GM15510 (cell line): ENCODE data around the gene KMT2C.

Source experiments
- POLR2A ChIP-seq: IDR thresholded peaks from 3 replicates; pipeline ENCODE4 v1.6.1; 2011; ENCODE audit warnings: borderline replicate concordance; ENCODE audit not compliant: insufficient read length; ENCODE audit errors: extremely low read depth

The KMT2C gene

DNA sequence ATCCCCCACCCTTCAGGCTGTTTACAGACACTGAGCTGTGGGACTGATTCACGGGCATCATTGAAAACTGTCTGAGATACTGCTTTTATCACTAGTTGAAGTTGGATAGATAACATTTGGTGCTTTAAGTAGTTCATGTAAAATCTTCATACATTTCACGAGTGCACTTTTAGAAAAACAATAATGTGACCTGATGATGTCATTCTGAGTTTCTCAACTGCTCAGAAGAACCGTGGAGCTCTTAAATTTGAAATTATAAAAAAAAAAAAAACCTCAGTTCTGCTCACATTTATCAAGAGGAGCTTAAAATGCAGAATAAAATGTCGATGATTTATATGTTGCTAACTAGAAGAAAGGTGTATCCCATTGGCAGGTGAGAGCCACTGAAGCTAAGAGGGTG, 328.8 kb downstream of the KMT2C start:
- no peak for TF ChIP-seq POLR2A

GRCh38 chr7:152105205-152105604, 330.6 kb downstream of the KMT2C start:
- no peak for TF ChIP-seq POLR2A

GRCh38 chr7:152103691-152104090, 332.1 kb downstream of the KMT2C start:
- no peak for TF ChIP-seq POLR2A

DNA sequence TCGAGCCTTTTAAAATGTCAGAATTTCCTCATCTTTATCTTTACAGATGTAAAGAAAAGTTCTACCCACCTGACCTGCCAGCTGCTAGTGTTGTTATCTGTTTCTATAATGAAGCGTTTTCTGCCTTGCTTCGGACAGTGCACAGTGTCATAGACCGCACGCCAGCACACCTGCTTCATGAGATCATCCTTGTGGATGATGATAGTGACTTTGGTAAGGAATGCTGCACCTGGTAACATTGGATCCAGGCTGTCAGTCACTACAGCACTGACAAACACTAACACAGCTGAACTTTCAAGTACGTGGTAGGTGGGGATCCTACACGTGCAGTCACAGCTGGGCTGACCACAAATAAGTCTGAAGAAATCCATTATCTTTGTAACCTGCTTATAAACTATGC, 332.7 kb downstream of the KMT2C start:
- no peak for TF ChIP-seq POLR2A

GRCh38 chr7:152097330-152097729, 338.5 kb downstream of the KMT2C start:
- TF ChIP-seq POLR2A, result no peak

- TF ChIP-seq POLR2A, result no peak
Observed at GRCh38 chr7:152095771-152096170, 340.0 kb downstream of the KMT2C start.

- no peak for TF ChIP-seq POLR2A
Observed at GRCh38 chr7:152093717-152094116, 342.1 kb downstream of the KMT2C start.

- TF ChIP-seq POLR2A, result no peak
Observed at GRCh38 chr7:152090747-152091146, 345.1 kb downstream of the KMT2C start.

DNA sequence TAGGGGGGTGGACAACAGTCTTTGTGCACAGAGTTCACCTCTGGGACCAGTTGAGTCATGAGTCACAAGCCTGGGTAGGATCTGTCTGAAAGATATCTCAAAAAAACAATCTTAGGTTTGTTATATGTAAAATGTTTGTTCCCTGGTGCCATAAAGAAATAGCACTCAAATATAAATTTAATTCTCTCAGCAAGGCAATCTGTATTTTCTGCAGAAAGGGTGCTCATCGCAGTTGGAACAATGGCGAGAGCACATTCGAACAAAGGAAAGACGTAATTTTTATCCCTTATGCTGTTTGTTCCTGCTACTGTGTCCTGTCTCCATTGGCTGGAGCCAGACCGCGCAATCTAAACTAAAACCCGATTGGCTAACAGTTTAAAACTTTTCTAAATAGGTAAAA, 346.6 kb downstream of the KMT2C start:
- TF ChIP-seq POLR2A, result no peak

- TF ChIP-seq POLR2A, result no peak
Observed at GRCh38 chr7:152086513-152086912, 349.3 kb downstream of the KMT2C start.

GRCh38 chr7:152085131-152085530, 350.7 kb downstream of the KMT2C start:
- TF ChIP-seq POLR2A, result no peak
